ENCODE data around the gene SLC26A8.
A peak's percentile ranks its signal among the peaks of the same experiment; 100 is the strongest.

Gene SLC26A8

DNA sequence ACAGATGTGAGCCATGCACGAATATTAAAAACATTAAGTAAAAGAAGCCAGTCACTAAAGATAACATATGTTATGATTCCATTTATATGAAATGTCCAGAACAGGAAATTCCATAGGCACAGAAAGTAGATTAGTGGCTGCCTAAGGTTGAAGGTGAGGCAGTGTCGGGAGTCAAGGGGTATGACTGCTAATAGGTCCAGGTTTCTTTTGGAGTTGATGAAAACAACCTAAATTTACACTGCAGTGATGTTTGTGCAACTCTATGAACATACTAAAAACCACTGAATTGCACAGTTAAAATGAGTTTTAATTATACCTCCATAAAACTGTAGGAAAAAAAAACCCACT lies 118.0 kb downstream of the SLC26A8 start:
- DNase-seq, result no peak

DNA sequence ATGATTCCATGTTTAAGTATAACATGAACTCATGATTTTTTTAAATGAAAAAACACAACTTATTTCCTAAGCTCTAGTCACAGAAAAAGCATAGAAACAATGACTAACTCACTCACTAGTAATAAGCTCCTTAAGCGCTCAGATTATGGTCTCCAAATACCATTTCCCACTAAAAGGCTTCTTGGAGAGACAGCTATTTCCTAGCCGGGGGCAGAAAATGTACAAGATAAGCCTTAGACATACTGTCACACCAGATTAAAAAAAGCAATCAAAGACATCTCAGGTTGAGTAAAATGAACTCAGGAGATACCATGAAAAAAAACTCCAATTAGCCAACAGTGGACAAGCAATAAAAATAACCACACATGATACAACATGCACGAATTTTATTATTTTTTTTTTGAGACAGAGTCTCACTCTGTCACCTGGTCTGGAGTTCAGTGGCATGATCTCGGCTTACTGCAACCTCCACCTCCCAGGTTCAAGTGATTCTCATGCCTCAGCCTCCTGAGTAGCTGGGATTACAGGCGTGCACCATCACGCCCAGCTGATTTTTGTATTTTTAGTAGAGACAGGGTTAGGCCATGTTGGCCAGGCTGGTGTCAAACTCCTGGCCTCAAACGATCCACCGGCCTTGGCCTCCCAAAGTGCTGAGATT lies 118.5 kb downstream of the SLC26A8 start:
- no peak for DNase-seq

DNA sequence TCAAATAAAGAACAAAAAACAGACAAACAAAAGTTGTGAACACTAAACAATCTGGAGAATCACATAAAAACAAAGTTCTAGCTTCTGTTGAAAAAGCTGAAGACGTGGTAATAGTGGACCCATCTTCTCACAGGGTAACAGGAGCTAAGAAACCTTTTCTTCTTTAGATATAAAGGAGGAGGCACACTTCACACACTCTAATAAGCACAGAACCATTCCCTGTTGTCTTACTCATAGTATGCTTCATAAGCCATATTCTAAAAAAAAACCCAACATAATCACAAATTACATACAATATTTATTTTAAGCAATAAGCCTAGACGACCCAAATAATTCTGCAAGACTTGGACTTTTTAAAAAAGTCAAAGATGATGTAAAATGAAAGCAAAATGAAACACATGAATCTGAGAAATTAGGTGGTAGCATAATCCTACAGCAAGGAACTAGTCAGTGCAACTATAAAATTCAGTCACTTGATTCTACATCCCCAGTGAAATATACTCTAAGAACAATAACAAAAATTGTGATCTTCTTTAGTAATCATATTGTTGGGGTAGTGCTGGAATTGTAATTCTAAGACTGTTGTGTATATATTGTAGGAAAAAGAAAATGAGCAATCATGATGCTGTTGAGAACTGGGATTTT lies 119.2 kb downstream of the SLC26A8 start:
- DNase-seq, result no peak

DNA sequence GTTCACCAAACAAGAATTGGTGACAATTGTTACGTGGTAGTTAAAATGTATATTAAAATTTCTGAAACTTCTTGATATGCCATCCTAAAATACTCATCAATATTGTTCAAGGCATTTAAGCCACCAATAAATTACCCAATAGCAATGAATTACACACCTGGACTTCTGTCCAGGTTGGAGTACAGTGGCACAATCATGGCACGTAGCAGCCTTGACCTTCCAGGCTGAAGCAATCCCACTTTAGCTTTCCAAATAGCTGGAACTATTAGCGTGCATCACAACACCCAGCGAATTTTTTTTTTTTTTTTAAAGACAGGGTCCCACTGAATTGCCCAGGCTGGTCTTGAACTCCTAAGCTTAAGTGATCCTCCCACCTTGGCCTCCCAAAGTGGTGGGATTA lies 120.8 kb downstream of the SLC26A8 start:
- no peak for DNase-seq

DNA sequence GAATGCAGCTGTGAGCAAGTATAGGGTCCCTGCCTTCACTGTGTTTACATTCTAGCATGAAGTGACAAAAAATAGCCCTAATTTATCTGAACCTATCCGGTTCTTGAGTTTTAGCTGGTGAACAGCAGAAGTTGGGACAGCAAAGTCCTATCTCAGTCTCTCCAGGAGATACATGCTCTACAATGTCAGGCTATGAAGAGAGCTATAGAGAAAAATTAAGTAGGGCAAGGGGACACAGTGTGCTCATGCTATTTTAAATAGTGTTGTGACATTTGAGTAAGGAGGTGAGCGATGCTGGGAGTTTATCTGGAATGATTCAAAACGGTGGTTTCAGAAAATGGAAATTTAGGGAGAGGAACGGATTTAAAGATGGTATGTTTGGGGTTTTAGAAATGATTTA lies 124.0 kb downstream of the SLC26A8 start:
- no peak for DNase-seq

DNA sequence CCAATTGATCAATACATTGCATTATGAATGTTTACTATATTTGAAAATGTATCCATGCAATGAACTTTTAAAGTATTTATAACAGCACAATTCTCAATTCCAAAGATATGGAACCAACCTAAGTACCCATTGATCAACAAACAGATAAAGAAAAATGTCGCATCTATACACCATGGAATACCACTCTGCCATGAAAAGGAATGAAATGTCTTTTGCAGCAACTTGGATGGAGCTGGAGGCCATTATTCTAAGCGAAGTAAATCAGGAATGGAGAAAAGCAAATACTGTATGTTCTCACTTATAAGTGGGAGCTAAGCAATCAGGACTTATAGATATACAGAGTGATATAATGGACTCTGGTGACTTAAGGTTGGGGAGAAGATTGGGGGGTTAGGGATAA lies 126.4 kb downstream of the SLC26A8 start:
- no peak for DNase-seq

DNA sequence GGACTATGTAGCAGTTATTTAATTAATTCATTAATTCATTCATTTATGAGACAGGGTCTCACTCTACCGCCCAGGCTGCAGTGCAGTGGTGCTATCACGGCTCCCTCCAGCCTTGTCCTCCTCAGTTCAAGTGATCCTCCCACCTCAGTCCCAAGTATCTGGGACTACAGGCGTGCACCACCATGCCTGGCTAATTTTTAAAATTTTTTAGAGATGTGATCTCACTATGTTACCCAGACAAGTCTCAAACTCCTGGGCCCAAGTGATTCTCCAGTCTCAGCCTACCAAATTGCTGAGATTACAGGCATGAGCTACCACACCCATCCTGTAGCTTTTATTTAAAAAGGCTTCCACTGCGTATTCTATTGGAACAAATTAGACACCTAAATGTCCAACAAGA lies 127.0 kb downstream of the SLC26A8 start:
- no peak for DNase-seq

DNA sequence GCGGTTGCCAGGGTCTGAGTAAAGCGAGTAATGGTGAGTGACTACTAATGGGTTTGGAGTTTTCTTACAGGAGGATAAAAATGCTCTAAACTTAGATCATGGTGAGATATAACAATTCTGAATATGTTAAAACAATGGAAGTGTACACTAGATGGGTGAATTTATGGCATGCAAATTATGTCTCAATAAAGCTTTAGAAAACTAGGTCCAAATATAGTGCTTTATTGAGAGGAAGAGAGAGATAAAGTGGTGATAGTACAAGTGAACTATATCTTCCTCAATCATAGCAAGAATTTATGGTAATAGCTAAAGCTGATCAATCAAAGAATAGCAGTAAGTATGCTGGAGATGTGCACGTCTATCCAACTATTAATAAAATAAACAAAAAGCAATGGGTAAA lies 127.4 kb downstream of the SLC26A8 start:
- no peak for DNase-seq

DNA sequence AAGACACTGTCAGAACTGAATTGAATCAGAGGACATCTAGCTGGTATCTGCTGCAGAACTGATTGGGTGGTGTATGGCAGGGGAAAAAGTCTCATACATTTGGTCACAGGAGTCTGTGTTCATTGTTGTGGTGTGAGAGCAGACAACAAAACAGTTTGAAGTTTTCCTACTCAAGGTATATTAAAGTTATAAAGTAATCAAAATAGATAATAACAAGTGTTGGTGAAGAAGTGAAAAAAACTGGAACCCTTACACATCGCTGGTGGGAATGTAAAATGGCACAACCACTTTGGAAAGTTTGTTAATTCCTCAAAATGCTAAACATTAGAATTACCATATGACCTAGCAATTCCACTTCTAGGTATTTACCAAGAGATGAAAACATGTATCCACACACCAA lies 128.2 kb downstream of the SLC26A8 start:
- no peak for DNase-seq

DNA sequence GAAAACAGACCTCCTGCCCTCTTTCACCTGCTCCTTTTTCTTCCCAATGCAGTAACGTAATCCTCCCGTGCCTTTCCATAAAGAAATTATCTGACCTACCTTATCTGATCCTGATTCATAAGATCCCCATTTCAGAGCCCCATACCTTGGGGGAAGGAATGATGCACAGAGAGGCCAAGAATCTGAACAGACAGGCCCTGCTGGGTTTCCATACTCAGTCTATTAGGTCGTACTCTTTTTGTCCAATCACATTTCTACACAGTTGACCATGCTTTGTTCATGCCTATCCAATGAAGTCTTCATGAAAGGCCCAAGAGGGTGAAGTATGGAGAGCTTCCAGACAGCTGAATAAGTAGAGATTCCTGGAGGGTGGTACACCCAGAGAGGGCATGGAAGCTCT lies 128.9 kb downstream of the SLC26A8 start:
- DNase-seq, result peak; percentile 86

DNA sequence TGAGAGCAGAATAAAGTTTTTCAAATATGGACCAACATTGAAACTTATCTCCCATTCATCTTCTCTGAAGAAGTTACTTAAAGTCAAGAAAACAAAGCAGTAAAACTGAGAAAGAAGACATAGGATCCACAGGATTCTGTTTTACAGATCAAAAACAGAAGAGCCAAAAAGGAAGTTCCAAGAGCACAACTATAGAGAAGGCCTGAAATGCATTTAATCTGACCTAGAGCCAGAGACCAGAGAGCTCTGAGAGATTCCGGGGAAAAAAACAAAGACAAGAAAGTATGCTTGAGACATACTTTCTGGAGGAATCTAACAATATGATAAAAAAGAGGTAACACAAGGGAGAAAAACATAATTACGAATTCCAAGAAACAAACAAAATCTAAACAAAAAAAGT lies 129.7 kb downstream of the SLC26A8 start:
- no peak for DNase-seq
